HepG2 (cell line): ENCODE measurements around the gene BAHD1. TPM values are rescaled to one million over a fixed set of nuclear protein-coding genes. Genes with fewer than 3 reads are reported as not detected.

ENCODE experiments used
- AGO1 ChIP-seq: fragments of 200-400 bp; formaldehyde crosslinking; IDR thresholded peaks from 2 replicates; pipeline ENCODE4 v1.6.1; 2017; ENCODE audit warnings: mild to moderate bottlenecking, low read depth, low read length, moderate library complexity; ENCODE audit not compliant: poor library complexity, severe bottlenecking
- GATAD2A ChIP-seq: IDR thresholded peaks from 2 replicates; pipeline ENCODE4 v1.6.1; 2016
- HNF4G ChIP-seq, 2 experiments: sonication (generic) in 1 of 2; formaldehyde crosslinking in 1 of 2; IDR thresholded peaks; 2 replicates each; pipeline versions ENCODE4 v1.4.0 to v1.6.1; 2011 to 2020; ENCODE audit warnings: borderline replicate concordance in 2 of 2, low read depth in 2 of 2, mild to moderate bottlenecking in 2 of 2, low read length in 1 of 2, missing genetic modification reagents in 1 of 2, moderate library complexity in 1 of 2
- KLF6 ChIP-seq: IDR thresholded peaks from 2 replicates; pipeline ENCODE4 v1.8.0; 2016; ENCODE audit warnings: missing biosample characterization, missing genetic modification reagents
- MTA3 ChIP-seq: sonication (generic); formaldehyde crosslinking; IDR thresholded peaks from 2 replicates; pipeline ENCODE4 v1.4.0; 2020; ENCODE audit warnings: missing genetic modification reagents
- NCOA5 ChIP-seq: sonication (generic); formaldehyde crosslinking; IDR thresholded peaks from 2 replicates; pipeline ENCODE4 v1.4.0; 2020; ENCODE audit warnings: missing genetic modification reagents
- PHF21A ChIP-seq: sonication (generic); formaldehyde crosslinking; IDR thresholded peaks from 2 replicates; pipeline ENCODE4 v1.5.0; 2020; ENCODE audit warnings: mild to moderate bottlenecking, missing genetic modification reagents
- PITX1 ChIP-seq: sonication (generic); formaldehyde crosslinking; IDR thresholded peaks from 2 replicates; pipeline ENCODE4 v1.5.1; 2020; ENCODE audit warnings: mild to moderate bottlenecking, missing genetic modification reagents
- POLR2G ChIP-seq: fragments of 200-400 bp; formaldehyde crosslinking; IDR thresholded peaks from 2 replicates; pipeline ENCODE4 v1.6.1; 2018; ENCODE audit warnings: mild to moderate bottlenecking, low read depth, low read length, moderate library complexity
- SMYD3 ChIP-seq: sonication (generic); formaldehyde crosslinking; IDR thresholded peaks from 2 replicates; pipeline ENCODE4 v1.8.1; 2023; ENCODE audit warnings: mild to moderate bottlenecking, missing genetic modification reagents
- SP4 ChIP-seq: sonication (generic); formaldehyde crosslinking; IDR thresholded peaks from 2 replicates; pipeline ENCODE4 v1.8.1; 2023; ENCODE audit warnings: mild to moderate bottlenecking, missing genetic modification reagents
- ZNF225 ChIP-seq: sonication (generic); formaldehyde crosslinking; IDR thresholded peaks from 2 replicates; pipeline ENCODE4 v1.4.0; 2020; ENCODE audit warnings: mild to moderate bottlenecking, missing genetic modification reagents
- ZNF24 ChIP-seq: fragments of 450-650 bp; IDR thresholded peaks from 2 replicates; pipeline ENCODE4 v1.6.1; 2017; ENCODE audit warnings: antibody characterized with exemption, mild to moderate bottlenecking
- ZZZ3 ChIP-seq: sonication (generic); formaldehyde crosslinking; IDR thresholded peaks from 2 replicates; pipeline ENCODE4 v1.4.0; 2020; ENCODE audit warnings: missing genetic modification reagents, mild to moderate bottlenecking, borderline replicate concordance
- polyA plus RNA-seq, 8 experiments: library from polyadenylated mRNA; depleted of rRNA in 3 of 8; stranded (reverse) in 7 of 8; unstranded in 1 of 8; fragments of >200 nt; fragmentation: Illumina TruSeq in 4 of 8; extraction: Trizol in 4 of 8; gene quantifications; 2 replicates each; pipeline versions ENCODE4 v1.2.1 to v1.2.3, GENCODE V29; 2011 to 2016; ENCODE audit warnings: low read depth in 4 of 8, missing spikeins in 1 of 8, mixed read lengths in 1 of 8; ENCODE audit not compliant: insufficient read depth in 1 of 8
- total RNA-seq, 5 experiments: library from RNA; depleted of rRNA; stranded (reverse); fragments of >200 nt; fragmentation: Illumina TruSeq; extraction: Trizol; gene quantifications; 2 replicates each; pipeline ENCODE4 v1.2.3, GENCODE V29; 2016; ENCODE audit warnings: low read depth in 1 of 5
- TF ChIP-seq, protein P1 (sequence below): sonication (generic); formaldehyde crosslinking; conservative IDR thresholded peaks from 2 replicates; pipeline ENCODE4 v1.4.0; 2020; ENCODE audit warnings: missing genetic modification reagents
- TF ChIP-seq, protein P2 (sequence below): sonication (generic); formaldehyde crosslinking; IDR thresholded peaks from 2 replicates; pipeline ENCODE4 v1.5.0; 2020; ENCODE audit warnings: mild to moderate bottlenecking, missing genetic modification reagents, borderline replicate concordance
- TF ChIP-seq, protein P3 (sequence below), 2 experiments: sonication (generic) in 1 of 2; formaldehyde crosslinking in 1 of 2; IDR thresholded peaks; 2 replicates each; pipeline versions ENCODE4 v1.4.0 to v1.6.1; 2016 to 2020; ENCODE audit warnings: borderline replicate concordance in 1 of 2, low read depth in 1 of 2, mild to moderate bottlenecking in 1 of 2, missing genetic modification reagents in 1 of 2

Gene BAHD1
- total and polyA plus RNA-seq, 2 of the 13 experiments (the other 11 are each of a cell fraction or from before 2014, with no cell fraction given), result 3.3 to 8.7 TPM

DNA sequence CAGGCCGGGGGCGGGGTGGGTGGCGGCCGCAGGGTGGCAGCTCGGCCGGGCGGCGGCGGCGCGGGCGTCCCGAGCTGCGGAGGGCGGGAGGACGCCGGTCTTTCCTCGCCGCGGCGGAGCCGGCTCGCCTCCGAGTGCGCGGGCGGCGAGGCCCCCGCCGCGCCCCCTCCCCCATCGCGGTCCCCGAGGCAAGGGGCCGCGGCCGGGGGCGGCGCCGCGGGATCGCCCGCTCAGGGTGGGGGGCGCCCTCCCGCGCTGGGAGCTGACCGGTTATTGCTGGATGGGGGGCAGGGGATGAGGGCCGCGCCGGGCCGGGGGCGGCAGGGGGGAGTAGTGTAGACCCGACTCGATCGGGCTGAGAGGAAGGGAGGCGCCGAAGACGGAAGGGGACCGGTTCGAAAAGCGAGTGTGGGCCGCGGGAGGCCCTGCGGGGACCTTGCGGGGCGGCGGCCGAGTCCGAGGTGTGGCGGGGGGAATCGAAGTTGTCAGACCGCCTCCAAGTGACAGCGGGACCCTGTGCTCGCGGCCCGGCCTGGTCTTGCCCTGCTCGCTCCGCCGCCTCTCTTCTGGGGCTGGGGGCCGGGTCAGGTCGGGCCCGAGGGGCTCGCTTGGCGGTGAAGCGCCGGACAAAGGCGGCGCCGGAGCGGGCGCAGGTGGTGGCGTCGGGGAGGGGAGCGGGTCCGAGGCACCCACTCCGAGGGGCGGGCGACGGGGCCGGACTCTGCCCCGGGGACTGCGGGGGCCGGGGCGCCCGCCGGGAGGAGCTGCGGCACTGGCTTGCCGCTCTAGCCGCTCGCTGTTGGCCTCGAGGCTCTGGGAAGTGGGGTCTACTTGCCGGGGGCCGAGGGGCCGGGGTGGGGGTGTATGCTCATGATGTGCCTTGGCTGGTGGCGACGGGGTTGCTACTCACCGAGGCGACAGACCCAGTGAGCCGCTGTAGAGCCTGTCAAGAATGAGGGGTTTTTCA is 1.1 kb downstream of the BAHD1 start (continued):
- TF ChIP-seq HNF4G (IDR thresholded peaks at IDR 0.05; ENCODE audit: borderline replicate concordance, low read depth, low read length) (peak; percentile 61), HNF4G (CRISPR knock-in tag; IDR thresholded peaks at IDR 0.05; ENCODE audit: borderline replicate concordance, low read depth) (0 out of 2 replicates have a peak, but pooled peaks have one; percentile 27), NCOA5 (no peak), AGO1 (no peak), POLR2G (no peak), MTA3 (CRISPR knock-in tag) (no peak), ZNF225 (CRISPR knock-in tag) (no peak), ZNF24 (no peak), PHF21A (CRISPR knock-in tag) (peak; percentile 40; the same call in 1 of the 2 replicates), SP4 (CRISPR knock-in tag) (peak; percentile 35; the same call in 1 of the 2 replicates), ZZZ3 (CRISPR knock-in tag) (no peak), PITX1 (CRISPR knock-in tag) (no peak), GATAD2A (no peak), SMYD3 (CRISPR knock-in tag) (no peak), KLF6 (CRISPR knock-in tag) (no peak; the same call in 1 of the 2 replicates)
- TF ChIP-seq, protein P1, sequence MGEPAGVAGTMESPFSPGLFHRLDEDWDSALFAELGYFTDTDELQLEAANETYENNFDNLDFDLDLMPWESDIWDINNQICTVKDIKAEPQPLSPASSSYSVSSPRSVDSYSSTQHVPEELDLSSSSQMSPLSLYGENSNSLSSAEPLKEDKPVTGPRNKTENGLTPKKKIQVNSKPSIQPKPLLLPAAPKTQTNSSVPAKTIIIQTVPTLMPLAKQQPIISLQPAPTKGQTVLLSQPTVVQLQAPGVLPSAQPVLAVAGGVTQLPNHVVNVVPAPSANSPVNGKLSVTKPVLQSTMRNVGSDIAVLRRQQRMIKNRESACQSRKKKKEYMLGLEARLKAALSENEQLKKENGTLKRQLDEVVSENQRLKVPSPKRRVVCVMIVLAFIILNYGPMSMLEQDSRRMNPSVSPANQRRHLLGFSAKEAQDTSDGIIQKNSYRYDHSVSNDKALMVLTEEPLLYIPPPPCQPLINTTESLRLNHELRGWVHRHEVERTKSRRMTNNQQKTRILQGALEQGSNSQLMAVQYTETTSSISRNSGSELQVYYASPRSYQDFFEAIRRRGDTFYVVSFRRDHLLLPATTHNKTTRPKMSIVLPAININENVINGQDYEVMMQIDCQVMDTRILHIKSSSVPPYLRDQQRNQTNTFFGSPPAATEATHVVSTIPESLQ (CRISPR knock-in tag), result no peak
- TF ChIP-seq, protein P2, sequence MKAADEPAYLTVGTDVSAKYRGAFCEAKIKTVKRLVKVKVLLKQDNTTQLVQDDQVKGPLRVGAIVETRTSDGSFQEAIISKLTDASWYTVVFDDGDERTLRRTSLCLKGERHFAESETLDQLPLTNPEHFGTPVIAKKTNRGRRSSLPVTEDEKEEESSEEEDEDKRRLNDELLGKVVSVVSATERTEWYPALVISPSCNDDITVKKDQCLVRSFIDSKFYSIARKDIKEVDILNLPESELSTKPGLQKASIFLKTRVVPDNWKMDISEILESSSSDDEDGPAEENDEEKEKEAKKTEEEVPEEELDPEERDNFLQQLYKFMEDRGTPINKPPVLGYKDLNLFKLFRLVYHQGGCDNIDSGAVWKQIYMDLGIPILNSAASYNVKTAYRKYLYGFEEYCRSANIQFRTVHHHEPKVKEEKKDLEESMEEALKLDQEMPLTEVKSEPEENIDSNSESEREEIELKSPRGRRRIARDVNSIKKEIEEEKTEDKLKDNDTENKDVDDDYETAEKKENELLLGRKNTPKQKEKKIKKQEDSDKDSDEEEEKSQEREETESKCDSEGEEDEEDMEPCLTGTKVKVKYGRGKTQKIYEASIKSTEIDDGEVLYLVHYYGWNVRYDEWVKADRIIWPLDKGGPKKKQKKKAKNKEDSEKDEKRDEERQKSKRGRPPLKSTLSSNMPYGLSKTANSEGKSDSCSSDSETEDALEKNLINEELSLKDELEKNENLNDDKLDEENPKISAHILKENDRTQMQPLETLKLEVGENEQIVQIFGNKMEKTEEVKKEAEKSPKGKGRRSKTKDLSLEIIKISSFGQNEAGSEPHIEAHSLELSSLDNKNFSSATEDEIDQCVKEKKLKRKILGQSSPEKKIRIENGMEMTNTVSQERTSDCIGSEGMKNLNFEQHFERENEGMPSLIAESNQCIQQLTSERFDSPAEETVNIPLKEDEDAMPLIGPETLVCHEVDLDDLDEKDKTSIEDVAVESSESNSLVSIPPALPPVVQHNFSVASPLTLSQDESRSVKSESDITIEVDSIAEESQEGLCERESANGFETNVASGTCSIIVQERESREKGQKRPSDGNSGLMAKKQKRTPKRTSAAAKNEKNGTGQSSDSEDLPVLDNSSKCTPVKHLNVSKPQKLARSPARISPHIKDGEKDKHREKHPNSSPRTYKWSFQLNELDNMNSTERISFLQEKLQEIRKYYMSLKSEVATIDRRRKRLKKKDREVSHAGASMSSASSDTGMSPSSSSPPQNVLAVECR (CRISPR knock-in tag), result peak; percentile 64; the same call in 1 of the 2 replicates
- TF ChIP-seq, protein P3, sequence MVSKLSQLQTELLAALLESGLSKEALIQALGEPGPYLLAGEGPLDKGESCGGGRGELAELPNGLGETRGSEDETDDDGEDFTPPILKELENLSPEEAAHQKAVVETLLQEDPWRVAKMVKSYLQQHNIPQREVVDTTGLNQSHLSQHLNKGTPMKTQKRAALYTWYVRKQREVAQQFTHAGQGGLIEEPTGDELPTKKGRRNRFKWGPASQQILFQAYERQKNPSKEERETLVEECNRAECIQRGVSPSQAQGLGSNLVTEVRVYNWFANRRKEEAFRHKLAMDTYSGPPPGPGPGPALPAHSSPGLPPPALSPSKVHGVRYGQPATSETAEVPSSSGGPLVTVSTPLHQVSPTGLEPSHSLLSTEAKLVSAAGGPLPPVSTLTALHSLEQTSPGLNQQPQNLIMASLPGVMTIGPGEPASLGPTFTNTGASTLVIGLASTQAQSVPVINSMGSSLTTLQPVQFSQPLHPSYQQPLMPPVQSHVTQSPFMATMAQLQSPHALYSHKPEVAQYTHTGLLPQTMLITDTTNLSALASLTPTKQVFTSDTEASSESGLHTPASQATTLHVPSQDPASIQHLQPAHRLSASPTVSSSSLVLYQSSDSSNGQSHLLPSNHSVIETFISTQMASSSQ (IDR thresholded peaks at IDR 0.05; ENCODE audit: low read depth), result no peak
- TF ChIP-seq, protein P3 (CRISPR knock-in tag; IDR thresholded peaks at IDR 0.05; ENCODE audit: borderline replicate concordance), result no peak
